KOPT-K1 (cell line): ENCODE measurements around the gene SH3BP5L.
A peak's percentile ranks its signal among the peaks of the same experiment; 100 is the strongest.

Source experiments
- H3K27ac ChIP-seq: fragments of 200-600 bp; sonication (generic); 2 replicates; pipeline ENCODE4 v1.5.1; 2016; ENCODE audit warnings: antibody characterized with exemption, mild to moderate bottlenecking, low read depth, low read length; ENCODE audit not compliant: poor library complexity, severe bottlenecking
- H3K36me3 ChIP-seq: fragments of 200-600 bp; sonication (generic); 2 replicates; pipeline ENCODE4 v1.5.1; 2017; ENCODE audit warnings: antibody characterized with exemption, mild to moderate bottlenecking, low read length, moderate library complexity; ENCODE audit not compliant: insufficient read depth
- H3K9me3 ChIP-seq: fragments of 200-600 bp; sonication (generic); 2 replicates; pipeline ENCODE4 v1.5.1; 2017; ENCODE audit warnings: antibody characterized with exemption, low read length, mild to moderate bottlenecking; ENCODE audit not compliant: insufficient read depth, poor library complexity, severe bottlenecking

SH3BP5L gene

GRCh38 chr1:248825909-248826760 is at the start of gene SH3BP5L:
SH3BP5L (minus strand) TSS chr1:248825915; CDS start chr1:248824935, 980 bp downstream.
- Histone ChIP-seq H3K36me3 (peaks cover 25% of the 10 kb centered on the region), H3K27ac (peak within 1 kb of the TSS; percentile 88), H3K9me3 (no peaks in the 10 kb centered on the region)

GRCh38 chr1:248873993-248874533 is 48.3 kb upstream of the SH3BP5L start:
- Histone ChIP-seq H3K27ac (peak overlapping the region; percentile 73), H3K9me3 (no peaks in the 10 kb centered on the region), H3K36me3 (no peaks in the 10 kb centered on the region)

GRCh38 chr1:248873409-248873992 is 47.8 kb upstream of the SH3BP5L start:
- H3K27ac ChIP-seq = peak overlapping the region; percentile 73
- H3K9me3 ChIP-seq = no peaks in the 10 kb centered on the region
- no peaks in the 10 kb centered on the region for H3K36me3 ChIP-seq

- Histone ChIP-seq H3K27ac (peak overlapping the region; percentile 73), H3K36me3 (no peaks in the 10 kb centered on the region), H3K9me3 (no peaks in the 10 kb centered on the region)
Measured at GRCh38 chr1:248872752-248873408, 47.2 kb upstream of the SH3BP5L start.

- Histone ChIP-seq H3K27ac (no peak overlapping the region), H3K9me3 (no peaks in the 10 kb centered on the region), H3K36me3 (no peaks in the 10 kb centered on the region)
Measured at GRCh38 chr1:248871837-248872401, 46.2 kb upstream of the SH3BP5L start.

- Histone ChIP-seq H3K36me3 (no peaks in the 10 kb centered on the region), H3K27ac (peak overlapping the region; percentile 61), H3K9me3 (no peaks in the 10 kb centered on the region)
Measured at GRCh38 chr1:248862998-248863881, 37.5 kb upstream of the SH3BP5L start.

GRCh38 chr1:248862695-248862997 is 36.9 kb upstream of the SH3BP5L start:
- H3K36me3 ChIP-seq = no peaks in the 10 kb centered on the region
- H3K9me3 ChIP-seq = no peaks in the 10 kb centered on the region
- peak overlapping the region; percentile 61 for H3K27ac ChIP-seq

- Histone ChIP-seq H3K9me3 (no peaks in the 10 kb centered on the region), H3K36me3 (no peaks in the 10 kb centered on the region), H3K27ac (no peak overlapping the region)
Measured at GRCh38 chr1:248861616-248862015, 35.9 kb upstream of the SH3BP5L start.

- H3K9me3 ChIP-seq = no peaks in the 10 kb centered on the region
- H3K27ac ChIP-seq = no peak overlapping the region
- peaks cover 11% of the 10 kb centered on the region for H3K36me3 ChIP-seq
Measured at GRCh38 chr1:248860007-248860406, 34.3 kb upstream of the SH3BP5L start.

GRCh38 chr1:248858891-248859889 is 33.5 kb upstream of the SH3BP5L start, which contains the start of gene ZNF692:
ZNF692 (minus strand) TSS chr1:248859085; CDS start chr1:248858309, 776 bp downstream.
- H3K36me3 ChIP-seq = peaks cover 19% of the 10 kb centered on the region

GRCh38 chr1:248858096-248858890 is 32.6 kb upstream of the SH3BP5L start:
- H3K27ac ChIP-seq = peak overlapping the region; percentile 81
- no peaks in the 10 kb centered on the region for H3K9me3 ChIP-seq
- H3K36me3 ChIP-seq = peaks cover 28% of the 10 kb centered on the region

More at GRCh38 chr1:248858891-248859889, 33.5 kb upstream of the SH3BP5L start, which contains the start of gene ZNF692:
- no peaks in the 10 kb centered on the region for H3K9me3 ChIP-seq
- peak within 1 kb of the TSS; percentile 81 for H3K27ac ChIP-seq

GRCh38 chr1:248857749-248858095 is 32.0 kb upstream of the SH3BP5L start:
- Histone ChIP-seq H3K9me3 (no peaks in the 10 kb centered on the region), H3K36me3 (peaks cover 33% of the 10 kb centered on the region), H3K27ac (peak overlapping the region; percentile 81)

GRCh38 chr1:248857201-248857600 is 31.5 kb upstream of the SH3BP5L start:
- Histone ChIP-seq H3K36me3 (peaks cover 38% of the 10 kb centered on the region), H3K27ac (peak overlapping the region; percentile 81), H3K9me3 (no peaks in the 10 kb centered on the region)
